K562 (cell line): ENCODE measurements around the gene MAP3K19. TPM values are rescaled to one million over a fixed set of nuclear protein-coding genes. Genes with fewer than 3 reads are reported as not detected.

Source experiments
- ATAC-seq: fragments of 200-7000 bp; cut with Tn5 transposase; 3 replicates; pipeline ENCODE4 v1.9.1; 2020; ENCODE audit warnings: moderate library complexity
- BruUV-seq: library from RNA; stranded (reverse); fragments of 400-500 nt; replicated peaks from 2 replicates; lab custom pipeline; 2021; lab: Mats Ljungman, UMichigan
- CTCF ChIA-PET: fragments of 300-600 bp; formaldehyde crosslinking; extraction: SDS; loops from one replicate; lab custom pipeline; 2021; ENCODE audit warnings: low intra/inter-chr PET ratio; lab: Yijun Ruan, JAX
- POLR2A ChIA-PET: fragments of 300-600, 350-650 bp; sonication (Branson Sonifier 250); formaldehyde crosslinking; extraction: SDS; loops from one replicate; lab custom pipeline; 2021; ENCODE audit warnings: antibody characterized with exemption, inconsistent platforms; lab: Yijun Ruan, JAX
- DNase-seq, 4 experiments: peaks; one replicate each; pipeline versions ENCODE4 v3.0.0 to v3.0.0-alpha.2; 2011 to 2018; ENCODE audit warnings: low spot score in 3 of 4, mixed read lengths in 3 of 4; ENCODE audit errors: extremely low read depth in 1 of 4
- FAIRE-seq: peaks from 2 replicates; lab custom pipeline; 2011; peaks lifted over from hg19 to GRCh38; lab: Jason Lieb, UNC
- H2AFZ ChIP-seq: 2 replicates; pipeline ENCODE4 v1.6.0; 2011; ENCODE audit warnings: low read depth, low read length, control low read depth, inconsistent platforms
- H3K27ac ChIP-seq: fragments of 200-600 bp; 3 replicates; pipeline ENCODE4 v1.8.0; 2011; ENCODE audit warnings: low read depth, mild to moderate bottlenecking, control low read depth, inconsistent platforms, low read length, moderate library complexity, mixed read lengths; ENCODE audit errors: extremely low read depth
- H3K27me3 ChIP-seq, 2 experiments: fragments of 300-600 bp in 1 of 2; 2 replicates in 1 of 2; 3 replicates in 1 of 2; pipeline versions ENCODE4 v1.6.0 to v1.8.0; 2011; ENCODE audit warnings: inconsistent platforms in 2 of 2, low read length in 2 of 2, mild to moderate bottlenecking in 1 of 2, mixed read lengths in 1 of 2, moderate library complexity in 1 of 2; ENCODE audit not compliant: control insufficient read depth in 2 of 2, insufficient read depth in 2 of 2
- H3K36me3 ChIP-seq: fragments of 300-600 bp; 3 replicates; pipeline ENCODE4 v1.8.0; 2011; ENCODE audit warnings: mild to moderate bottlenecking, low read length, inconsistent platforms; ENCODE audit not compliant: control insufficient read depth, insufficient read depth
- H3K4me1 ChIP-seq, 2 experiments: fragments of 200-600 bp in 1 of 2; replicated peaks in 1 of 2; 2 replicates in 1 of 2; 3 replicates in 1 of 2; pipeline versions ENCODE4 v1.5.1 to v1.8.0; 2011; ENCODE audit warnings: inconsistent platforms in 2 of 2, low read length in 2 of 2, mild to moderate bottlenecking in 1 of 2, mixed read lengths in 1 of 2, moderate library complexity in 1 of 2; ENCODE audit not compliant: control insufficient read depth in 2 of 2, insufficient read depth in 2 of 2
- H3K4me2 ChIP-seq: 2 replicates; pipeline ENCODE4 v1.6.1; 2011; ENCODE audit warnings: low read length, control low read depth, inconsistent platforms, mixed read lengths; ENCODE audit not compliant: insufficient read depth
- H3K4me3 ChIP-seq: fragments of 200-600 bp; sonication (generic), shearing (Covaris generic); 2 replicates; pipeline ENCODE4 v1.5.1; 2016; ENCODE audit warnings: control low read depth, inconsistent platforms
- H3K79me2 ChIP-seq: fragments of 200-600 bp; 3 replicates; pipeline ENCODE4 v1.8.0; 2011; ENCODE audit warnings: low read length, inconsistent platforms; ENCODE audit not compliant: control insufficient read depth, insufficient read depth
- H3K9ac ChIP-seq, 2 experiments: 2 replicates each; pipeline versions ENCODE4 v1.6.0 to v1.6.1; 2011; ENCODE audit warnings: low read depth in 2 of 2, low read length in 2 of 2, control low read depth in 1 of 2, inconsistent platforms in 1 of 2, mild to moderate bottlenecking in 1 of 2, mixed read lengths in 1 of 2; ENCODE audit not compliant: insufficient read depth in 1 of 2
- H3K9me1 ChIP-seq: one replicate; pipeline ENCODE4 v1.6.0; 2011; ENCODE audit warnings: inconsistent platforms, mild to moderate bottlenecking, low read length, moderate library complexity; ENCODE audit not compliant: control insufficient read depth, insufficient read depth
- H3K9me3 ChIP-seq: replicated peaks from 2 replicates; pipeline ENCODE4 v1.5.1; 2011; ENCODE audit warnings: low read depth, low read length, inconsistent platforms; ENCODE audit not compliant: control insufficient read depth, insufficient read depth
- H4K20me1 ChIP-seq: replicated peaks from 2 replicates; pipeline ENCODE4 v1.6.1; 2011; ENCODE audit warnings: low read length, inconsistent platforms, mixed read lengths; ENCODE audit not compliant: control insufficient read depth, insufficient read depth
- CCNT2 ChIP-seq: IDR thresholded peaks from 2 replicates; pipeline ENCODE4 v1.6.1; 2011; ENCODE audit warnings: borderline replicate concordance, low read depth, mild to moderate bottlenecking, moderate library complexity, mixed read lengths, low read length; ENCODE audit not compliant: insufficient read length; ENCODE audit errors: extremely low read depth
- CEBPB ChIP-seq: fragments of 450-650 bp; IDR thresholded peaks from 2 replicates; pipeline ENCODE4 v1.6.1; 2016; ENCODE audit warnings: missing genetic modification characterization, missing compliant biosample characterization
- ELF4 ChIP-seq: fragments of 450-650 bp; formaldehyde crosslinking; IDR thresholded peaks from 2 replicates; pipeline ENCODE4 v1.4.0; 2022; ENCODE audit warnings: missing genetic modification characterization
- HNRNPH1 ChIP-seq: fragments of 200-400 bp; formaldehyde crosslinking; optimal IDR thresholded peaks from 2 replicates; pipeline ENCODE3; 2017; ENCODE audit warnings: low read depth, mild to moderate bottlenecking, low read length, moderate library complexity
- JUND ChIP-seq, 2 experiments: IDR thresholded peaks; 2 replicates in 1 of 2; 3 replicates in 1 of 2; pipeline ENCODE4 v1.6.1; 2011; ENCODE audit warnings: borderline replicate concordance in 2 of 2, low read depth in 2 of 2, low read length in 2 of 2, improper control_type of control experiment in 1 of 2, missing biosample characterization in 1 of 2, missing genetic modification characterization in 1 of 2, missing genetic modification reagents in 1 of 2
- MTA2 ChIP-seq: fragments of 450-650 bp; IDR thresholded peaks from 2 replicates; pipeline ENCODE4 v1.6.1; 2016; ENCODE audit warnings: low read depth
- PHB ChIP-seq: fragments of 250-450 bp; sonication (Bioruptor Pico); IDR thresholded peaks from 2 replicates; pipeline ENCODE4 v1.5.0; 2021
- RAD21 ChIP-seq, 2 experiments: fragments of 250-450 bp in 1 of 2; fragments of 450-650 bp in 1 of 2; sonication (Bioruptor Pico) in 1 of 2; formaldehyde crosslinking in 1 of 2; IDR thresholded peaks in 1 of 2; conservative IDR thresholded peaks in 1 of 2; 2 replicates each; pipeline versions ENCODE4 v1.4.0 to v1.8.0; 2020 to 2022; ENCODE audit warnings: mild to moderate bottlenecking in 2 of 2, moderate library complexity in 1 of 2
- SFPQ ChIP-seq: fragments of 200-400 bp; formaldehyde crosslinking; IDR thresholded peaks from 2 replicates; pipeline ENCODE4 v1.6.1; 2017; ENCODE audit warnings: mild to moderate bottlenecking, low read depth, low read length, moderate library complexity
- TAL1 ChIP-seq: fragments of 450-650 bp; IDR thresholded peaks from 2 replicates; pipeline ENCODE4 v1.6.1; 2016; ENCODE audit warnings: mild to moderate bottlenecking
- ZBTB12 ChIP-seq: fragments of 250-450 bp; sonication (Bioruptor Pico); IDR thresholded peaks from 2 replicates; pipeline ENCODE4 v1.4.0; 2020
- ZNF124 ChIP-seq: sonication (generic); formaldehyde crosslinking; IDR thresholded peaks from 2 replicates; pipeline ENCODE4 v1.8.1; 2022; ENCODE audit warnings: missing genetic modification reagents
- ZNF143 ChIP-seq: sonication (generic); formaldehyde crosslinking; IDR thresholded peaks from 2 replicates; pipeline ENCODE4 v1.9.0; 2022; ENCODE audit warnings: mild to moderate bottlenecking, missing genetic modification reagents
- ZNF395 ChIP-seq: fragments of 200-800 bp; sonication (Bioruptor generic); IDR thresholded peaks from 2 replicates; pipeline ENCODE4 v1.6.1; 2017; ENCODE audit warnings: missing genetic modification characterization, missing compliant biosample characterization
- WGBS: fragments of 100-300 bp; shearing (Covaris generic); methylation state at CpG from one replicate; pipeline ENCODE4 v1.1.6; 2016; ENCODE audit warnings: low coverage, mixed read lengths; ENCODE audit not compliant: insufficient coverage; ENCODE audit errors: missing lambda C conversion rate; 5-methylcytosine and 5-hydroxymethylcytosine counted together
- in situ Hi-C: fragments of 300-500 bp; cut with MboI; formaldehyde crosslinking; loops from 4 replicates; pipeline ENCODE4 v1.15.0; 2018; ENCODE audit warnings: inconsistent platforms, mixed read lengths
- intact Hi-C: fragments of 100-400 bp; cut with micrococcal nuclease; formaldehyde crosslinking; loops from 2 replicates; pipeline ENCODE4 v1.14.2; 2022
- polyA plus RNA-seq, 8 experiments: library from polyadenylated mRNA; depleted of rRNA in 4 of 8; stranded (reverse) in 5 of 8; unstranded in 3 of 8; fragments of >200 nt; fragmentation: Nextera tagmentation in 2 of 8; fragmentation: Illumina TruSeq in 1 of 8; extraction: Ambion mirVana in 2 of 8; extraction: Trizol in 1 of 8; gene quantifications; 2 replicates each; pipeline versions ENCODE4 v1.2.1 to v1.2.3, GENCODE V29; 2011 to 2014; ENCODE audit warnings: inconsistent platforms in 1 of 8, missing spikeins in 1 of 8
- total RNA-seq, 7 experiments: library from RNA; depleted of rRNA in 6 of 7; stranded (reverse); fragments of >200 nt in 6 of 7; fragmentation: Illumina TruSeq in 2 of 7; extraction: Trizol in 2 of 7; gene quantifications; 2 replicates each; pipeline versions ENCODE4 v1.2.1 to v1.2.3, GENCODE V29; 2011 to 2021; ENCODE audit warnings: low replicate concordance in 1 of 7

Gene MAP3K19
- total and polyA plus RNA-seq, 9 of the 15 experiments (the other 6 are each of a cell fraction or from before 2014, with no cell fraction given), result 0.29 TPM; not detected in 8

DNA sequence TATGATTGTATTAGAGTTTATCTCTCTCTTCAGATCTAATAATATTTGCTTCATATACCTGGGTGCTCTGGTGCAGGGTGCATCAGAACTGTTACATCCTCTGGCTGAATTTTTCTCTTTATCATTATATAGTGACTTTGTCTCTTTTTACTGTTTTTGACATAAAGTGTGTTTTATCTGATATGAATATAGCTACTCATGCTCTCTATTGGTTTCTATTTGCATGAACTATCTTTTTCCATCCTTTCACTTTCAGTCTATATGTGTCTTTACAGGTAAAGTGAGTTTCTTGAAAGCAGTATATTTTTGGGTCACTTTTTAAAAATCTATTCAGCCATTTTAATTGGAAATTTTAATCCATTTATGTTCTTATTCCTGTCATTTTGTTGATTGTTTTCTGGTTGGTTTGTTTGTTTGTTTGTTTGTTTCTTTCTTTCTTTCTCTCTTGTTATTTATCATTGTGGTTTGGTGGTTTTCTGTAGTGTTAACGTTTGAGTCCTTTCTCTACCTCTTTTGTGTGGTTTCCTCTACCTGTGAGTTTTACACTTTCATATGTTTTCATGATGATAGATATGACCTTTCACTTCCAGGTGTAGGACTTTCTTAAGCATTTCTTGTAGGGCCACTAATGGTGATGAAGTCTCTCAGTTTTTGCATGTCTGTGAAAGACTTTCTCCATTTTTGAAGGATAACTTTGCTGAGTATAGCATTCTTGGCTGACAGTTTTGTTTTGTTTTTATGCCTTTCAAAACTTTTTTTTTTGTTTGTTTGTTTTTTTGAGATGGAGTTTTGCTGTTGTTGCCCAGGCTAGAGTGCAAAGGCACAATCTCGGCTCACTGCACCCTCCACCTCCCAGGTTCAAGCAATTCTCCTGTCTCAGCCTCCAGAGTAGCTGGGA, 73.8 kb downstream of the MAP3K19 start:
- 0% methylated on average over 2 of the region's 2 CpGs for WGBS
- Histone ChIP-seq H3K4me1 (peaks cover 0 to 5% of the 10 kb centered on the region in 2 experiments; a peak in 1 of 5 replicates), H4K20me1 (no peaks in the 10 kb centered on the region), H3K9me1 (no peaks in the 10 kb centered on the region), H3K36me3 (no peaks in the 10 kb centered on the region), H3K27me3 (peaks cover 3 to 15% of the 10 kb centered on the region in 2 experiments; a peak in 3 of 5 replicates), H3K9me3 (no peaks in the 10 kb centered on the region; the same call in 1 of the 2 replicates), H2AFZ (no peak overlapping the region), H3K79me2 (no peaks in the 10 kb centered on the region), H3K4me2 (no peak overlapping the region), H3K4me3 (no peak overlapping the region), H3K27ac (no peak overlapping the region), H3K9ac (no peak overlapping the region)
- no peak for FAIRE-seq
- in situ Hi-C loops, result no loop called here
- intact Hi-C loops, result no loop called here
- no peak for DNase-seq
- POLR2A ChIA-PET, result interaction anchor here (0.6 kb wide), 1 partner anchor 9 kb away, joined by 3 read pairs; no protein-coding TSS in a partner anchor
- BruUV-seq, result no TSS peak
- CTCF ChIA-PET, result no interaction called here
- ATAC-seq, result no peak
- TF ChIP-seq PHB (CRISPR knock-in tag), result no peak
- no peak for TF ChIP-seq RAD21 (CRISPR knock-in tag; conservative IDR thresholded peaks at IDR 0.05 in 1 of 2, IDR thresholded peaks at IDR 0.05 in 1 of 2)
- no peak for TF ChIP-seq TAL1
- TF ChIP-seq ZBTB12 (CRISPR knock-in tag), result no peak
- no peak for TF ChIP-seq CEBPB (tag)
- TF ChIP-seq CCNT2, result no peak
- no peak for TF ChIP-seq ZNF143
- TF ChIP-seq ZNF124 (CRISPR knock-in tag), result no peak
- TF ChIP-seq JUND (IDR thresholded peaks at IDR 0.05; ENCODE audit: borderline replicate concordance, low read depth, low read length), result no peak
- no peak for TF ChIP-seq JUND (tag; IDR thresholded peaks at IDR 0.05; ENCODE audit: borderline replicate concordance, low read depth, low read length)
- no peak for TF ChIP-seq SFPQ
- TF ChIP-seq MTA2, result no peak
- TF ChIP-seq HNRNPH1, result no peak
- no peak for TF ChIP-seq ELF4 (CRISPR knock-in tag)
- no peak for TF ChIP-seq ZNF395 (CRISPR knock-in tag)
